VCaP (cell line): ENCODE measurements around the gene GTF2H4.

Experiments
- H3K27ac ChIP-seq: fragments of 450-650 bp; 2 replicates; pipeline ENCODE4 v1.5.1; 2017
- TF ChIP-seq, protein P1 (sequence below): fragments of 450-650 bp; conservative IDR thresholded peaks from 2 replicates; pipeline ENCODE4 v1.5.1; 2017; ENCODE audit warnings: mild to moderate bottlenecking, moderate library complexity

The GTF2H4 gene

DNA sequence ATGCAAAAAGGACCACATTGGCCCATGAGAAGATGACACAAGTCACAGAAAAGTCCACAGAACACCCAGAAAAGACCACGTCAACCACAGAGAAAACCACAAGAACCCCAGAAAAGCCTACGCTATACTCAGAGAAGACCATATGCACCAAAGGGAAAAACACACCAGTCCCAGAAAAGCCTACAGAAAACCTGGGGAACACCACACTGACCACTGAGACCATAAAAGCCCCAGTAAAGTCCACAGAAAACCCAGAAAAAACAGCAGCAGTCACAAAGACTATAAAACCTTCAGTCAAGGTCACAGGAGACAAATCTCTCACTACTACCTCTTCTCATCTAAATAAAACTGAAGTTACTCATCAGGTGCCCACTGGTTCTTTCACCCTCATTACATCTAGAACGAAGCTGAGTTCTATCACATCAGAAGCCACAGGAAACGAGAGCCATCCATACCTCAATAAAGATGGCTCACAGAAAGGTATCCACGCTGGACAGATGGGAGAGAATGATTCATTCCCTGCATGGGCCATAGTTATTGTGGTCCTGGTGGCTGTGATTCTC lies 44.0 kb downstream of the GTF2H4 start:
- H3K27ac ChIP-seq: no peak overlapping the region
- TF ChIP-seq, protein P1, sequence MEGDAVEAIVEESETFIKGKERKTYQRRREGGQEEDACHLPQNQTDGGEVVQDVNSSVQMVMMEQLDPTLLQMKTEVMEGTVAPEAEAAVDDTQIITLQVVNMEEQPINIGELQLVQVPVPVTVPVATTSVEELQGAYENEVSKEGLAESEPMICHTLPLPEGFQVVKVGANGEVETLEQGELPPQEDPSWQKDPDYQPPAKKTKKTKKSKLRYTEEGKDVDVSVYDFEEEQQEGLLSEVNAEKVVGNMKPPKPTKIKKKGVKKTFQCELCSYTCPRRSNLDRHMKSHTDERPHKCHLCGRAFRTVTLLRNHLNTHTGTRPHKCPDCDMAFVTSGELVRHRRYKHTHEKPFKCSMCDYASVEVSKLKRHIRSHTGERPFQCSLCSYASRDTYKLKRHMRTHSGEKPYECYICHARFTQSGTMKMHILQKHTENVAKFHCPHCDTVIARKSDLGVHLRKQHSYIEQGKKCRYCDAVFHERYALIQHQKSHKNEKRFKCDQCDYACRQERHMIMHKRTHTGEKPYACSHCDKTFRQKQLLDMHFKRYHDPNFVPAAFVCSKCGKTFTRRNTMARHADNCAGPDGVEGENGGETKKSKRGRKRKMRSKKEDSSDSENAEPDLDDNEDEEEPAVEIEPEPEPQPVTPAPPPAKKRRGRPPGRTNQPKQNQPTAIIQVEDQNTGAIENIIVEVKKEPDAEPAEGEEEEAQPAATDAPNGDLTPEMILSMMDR: no peak

DNA sequence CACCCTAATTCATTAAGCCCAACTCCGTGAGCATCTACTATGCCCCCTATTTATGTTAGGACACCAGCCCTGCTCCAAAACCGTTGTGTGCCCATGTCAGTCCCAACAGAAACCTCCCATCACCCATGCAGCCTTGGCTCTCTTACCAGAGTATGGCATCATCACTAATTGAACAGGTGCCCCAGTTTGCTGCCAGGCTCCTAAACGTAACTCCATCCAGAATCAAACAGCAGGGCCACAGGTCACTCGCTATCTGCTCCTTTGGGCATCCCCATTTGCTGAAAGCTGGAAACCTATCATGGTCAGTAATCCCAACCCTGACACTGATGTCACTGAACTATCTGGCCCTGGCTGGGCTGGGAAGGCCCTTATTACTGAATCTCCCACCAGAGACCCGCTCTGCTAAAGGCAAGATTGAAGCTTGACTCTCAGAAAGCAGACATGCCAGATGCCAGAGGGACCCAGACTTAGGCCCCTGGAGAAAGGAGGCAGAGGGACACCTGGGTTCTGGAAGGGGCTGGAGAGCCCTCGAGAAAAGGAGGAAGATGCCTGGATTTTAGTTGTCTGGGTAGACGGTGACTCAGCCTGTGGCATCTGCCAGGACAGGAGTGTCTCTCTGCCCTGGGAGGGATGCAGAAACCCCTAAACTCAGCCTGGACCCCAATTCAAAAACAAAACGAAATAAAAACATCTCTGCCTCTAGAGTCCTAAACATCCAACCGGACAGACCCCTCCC lies 46.8 kb downstream of the GTF2H4 start:
- TF ChIP-seq, protein P1: no peak
- H3K27ac ChIP-seq: no peak overlapping the region

DNA sequence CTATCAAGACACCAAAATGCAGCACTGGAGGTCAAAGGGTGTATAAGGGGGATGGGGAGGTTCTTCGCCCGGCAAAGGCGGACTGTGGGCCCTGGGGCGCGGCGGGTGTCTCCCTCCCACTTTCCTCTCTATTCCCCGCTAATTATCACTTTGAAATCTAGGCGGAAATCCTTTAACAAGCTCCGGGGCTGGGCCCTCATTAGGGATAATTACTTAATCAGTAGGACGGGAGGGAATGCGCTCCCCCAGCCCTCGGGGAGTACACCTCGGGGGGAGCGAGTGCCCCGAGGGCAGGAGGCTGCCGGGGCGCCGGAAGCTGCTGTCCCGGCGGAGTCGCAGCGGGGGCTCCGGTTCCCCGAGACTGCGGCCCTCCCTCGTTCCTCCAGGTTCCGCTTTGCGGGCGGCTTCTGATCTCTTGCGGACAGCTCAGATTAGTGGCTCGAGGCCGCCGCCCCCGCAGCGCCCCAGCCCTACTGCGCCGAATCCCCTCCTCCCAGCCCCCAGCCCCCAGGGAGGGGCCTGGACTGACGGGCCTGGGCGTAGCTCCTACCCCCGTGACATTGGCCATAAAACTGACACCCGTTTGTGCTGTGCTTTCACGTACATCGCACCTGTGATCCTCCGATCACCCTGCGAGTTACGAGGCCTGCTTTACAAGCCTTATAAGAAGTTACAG lies 47.5 kb downstream of the GTF2H4 start:
- TF ChIP-seq, protein P1: no peak
- no peak overlapping the region for H3K27ac ChIP-seq

DNA sequence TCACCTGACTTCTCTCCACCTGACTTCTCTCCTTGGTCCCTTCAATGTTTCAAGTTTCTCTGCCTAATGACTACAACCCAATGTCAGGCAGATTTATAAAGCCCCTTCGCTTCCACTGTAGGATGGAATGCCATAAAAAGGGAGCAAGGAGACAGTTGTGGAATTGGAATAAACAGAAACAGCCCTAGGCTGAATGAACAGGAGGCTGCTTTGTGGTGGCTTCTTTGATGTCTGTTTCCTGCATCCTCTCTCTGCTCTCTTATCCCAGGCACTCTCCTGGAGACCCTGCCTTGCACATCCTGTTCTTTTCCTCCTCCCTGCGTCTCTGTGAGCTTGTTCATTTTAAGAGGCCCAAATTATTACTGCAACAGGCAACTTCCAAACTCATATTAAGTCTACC lies 49.7 kb downstream of the GTF2H4 start:
- H3K27ac ChIP-seq: no peak overlapping the region
- TF ChIP-seq, protein P1: no peak

DNA sequence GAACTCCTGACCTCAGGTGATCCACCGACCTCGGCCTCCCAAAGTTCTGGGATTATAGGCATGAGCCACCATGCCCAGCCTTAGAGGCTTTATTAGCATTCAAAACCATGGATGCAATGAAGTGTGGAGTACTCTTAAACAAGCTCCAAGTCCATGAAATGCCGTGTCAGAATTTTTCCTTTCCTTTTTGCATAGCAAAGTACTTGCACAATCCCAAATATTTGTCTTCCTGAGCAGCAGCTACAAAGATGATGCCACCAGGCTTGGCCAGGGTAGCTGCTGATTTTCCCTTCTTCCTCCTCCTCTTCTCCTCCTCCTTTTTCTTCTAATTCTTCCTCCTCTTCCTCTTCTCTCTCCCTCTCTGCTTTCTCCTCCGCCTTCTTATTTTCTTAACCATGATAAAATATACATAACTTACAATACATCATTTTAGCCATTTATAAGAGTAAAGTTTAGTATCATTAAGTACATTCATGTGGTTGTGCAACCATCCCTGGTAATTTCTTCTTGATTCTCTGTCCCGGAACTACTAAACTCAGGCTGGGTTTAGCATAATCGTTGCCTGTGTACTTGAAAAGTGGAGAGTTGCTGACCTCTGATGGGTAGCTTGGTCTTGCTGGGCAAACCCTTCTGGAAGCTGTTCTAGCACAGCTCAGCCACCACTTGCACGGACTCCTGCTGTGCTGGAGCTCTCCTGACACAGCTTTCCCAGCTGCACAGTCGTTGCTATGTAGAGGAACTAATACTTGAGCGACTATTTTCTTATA lies 53.1 kb downstream of the GTF2H4 start:
- no peak overlapping the region for H3K27ac ChIP-seq
- TF ChIP-seq, protein P1: no peak

DNA sequence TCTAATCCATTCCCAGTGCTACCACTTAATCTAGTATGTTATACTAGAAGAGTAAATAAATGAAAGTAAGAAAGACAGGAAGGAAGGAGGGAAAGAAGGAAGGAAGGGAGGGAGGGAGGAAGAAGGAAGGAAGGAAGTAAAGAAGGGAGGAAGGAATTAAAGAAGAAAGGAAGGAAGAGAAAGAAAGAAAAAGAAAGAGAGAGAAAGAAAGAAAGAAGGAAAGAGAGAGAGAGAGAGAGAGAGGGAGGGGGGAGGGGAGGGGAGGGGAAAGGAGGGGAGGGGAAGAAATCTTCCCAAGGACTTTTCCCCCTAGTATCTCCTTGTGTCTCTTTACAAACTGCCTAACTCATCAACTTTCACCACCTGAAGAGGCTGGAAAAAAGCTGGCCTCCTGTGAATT lies 54.7 kb downstream of the GTF2H4 start:
- TF ChIP-seq, protein P1: no peak
- H3K27ac ChIP-seq: no peak overlapping the region

DNA sequence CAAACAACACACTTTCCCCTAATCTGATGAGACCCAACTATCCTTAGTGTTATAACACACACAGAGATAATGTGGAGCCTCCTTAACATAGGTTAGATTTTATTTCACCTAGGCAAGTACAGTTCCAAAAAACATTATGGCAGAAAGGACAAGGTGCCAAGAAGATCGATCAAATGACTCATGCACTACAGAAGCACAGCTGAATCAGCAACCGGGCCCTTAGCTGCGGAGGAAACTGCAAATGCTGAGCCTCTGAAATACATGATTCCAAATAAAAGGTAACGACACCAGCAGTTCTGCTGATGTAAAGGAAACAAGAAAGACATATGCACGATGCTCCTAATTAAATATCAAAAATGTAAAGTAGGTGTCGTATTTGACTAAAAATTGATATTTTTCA lies 55.6 kb downstream of the GTF2H4 start:
- TF ChIP-seq, protein P1: no peak
- H3K27ac ChIP-seq: no peak overlapping the region
